PC-9 (cell line): ENCODE results near the gene KIAA1671.

ENCODE experiments used
- CTCF ChIP-seq: fragments of 200-600 bp; sonication (generic); conservative IDR thresholded peaks from 2 replicates; pipeline ENCODE4 v1.6.1; 2017; ENCODE audit warnings: mixed run types, antibody characterized with exemption, mild to moderate bottlenecking, moderate library complexity
- EZH2 ChIP-seq: fragments of 200-600 bp; sonication (generic); IDR thresholded peaks from 2 replicates; pipeline ENCODE4 v1.8.0; 2017; ENCODE audit warnings: antibody characterized with exemption, low read depth

DNA sequence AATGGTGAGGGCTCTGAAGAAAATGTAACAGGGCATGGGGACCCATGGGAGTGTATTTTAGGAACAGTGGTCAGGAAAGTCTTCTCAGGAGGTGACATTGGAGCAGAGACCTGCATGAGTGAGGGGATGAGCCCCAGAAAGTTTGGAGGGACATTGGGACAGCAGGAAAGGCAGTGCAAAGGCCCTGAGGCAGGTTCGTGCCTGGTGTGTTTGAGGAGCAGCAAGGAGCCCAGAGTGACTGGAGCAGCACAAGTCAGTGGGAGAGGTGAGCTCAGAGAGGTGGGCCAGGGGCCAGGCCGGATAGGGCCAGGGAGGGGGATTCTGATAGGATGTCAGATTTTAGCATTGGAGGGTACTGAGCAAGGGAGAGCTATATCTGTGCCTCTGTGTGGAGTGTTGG lies 167.1 kb downstream of the KIAA1671 start:
- TF ChIP-seq CTCF (no peak), EZH2 (no peak)
